ENCODE data around the gene SPHK2.

GRCh38 chr19:48674216-48674809, 55.0 kb downstream of the SPHK2 start:
- TF ChIP-seq CTCF (IDR thresholded peaks at IDR 0.05) (no peak), POLR2A (IDR thresholded peaks at IDR 0.05) (no peak)
